CD4-positive, alpha-beta T cell treated with Interleukin-1 beta for 1 hour (primary cell): ENCODE results near the gene TMEFF1.

Experiments
- DNase-seq, 2 donors: peaks; one replicate each; pipeline ENCODE4 v3.0.0-alpha.2; 2020 to 2022

The TMEFF1 gene

DNA sequence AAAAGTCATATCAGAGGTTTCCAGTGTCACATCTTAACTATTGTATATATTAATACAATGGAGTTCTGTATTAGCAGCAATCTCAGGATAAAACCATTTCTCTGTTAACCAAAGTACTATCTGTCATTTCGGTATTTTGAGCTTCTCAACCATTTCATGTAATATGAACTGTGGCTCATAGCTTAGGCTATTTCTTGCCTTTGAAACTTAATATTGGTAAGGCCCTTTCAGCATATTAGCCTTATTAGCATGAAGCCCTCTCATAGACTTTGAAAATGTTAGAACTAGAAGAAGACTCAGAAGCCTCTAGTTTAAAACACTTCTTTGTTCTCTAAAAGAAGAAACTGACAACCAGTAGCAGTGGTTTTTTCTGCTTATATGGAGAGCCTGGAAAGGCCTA lies 105.7 kb downstream of the TMEFF1 start:
- DNase-seq = no peak

DNA sequence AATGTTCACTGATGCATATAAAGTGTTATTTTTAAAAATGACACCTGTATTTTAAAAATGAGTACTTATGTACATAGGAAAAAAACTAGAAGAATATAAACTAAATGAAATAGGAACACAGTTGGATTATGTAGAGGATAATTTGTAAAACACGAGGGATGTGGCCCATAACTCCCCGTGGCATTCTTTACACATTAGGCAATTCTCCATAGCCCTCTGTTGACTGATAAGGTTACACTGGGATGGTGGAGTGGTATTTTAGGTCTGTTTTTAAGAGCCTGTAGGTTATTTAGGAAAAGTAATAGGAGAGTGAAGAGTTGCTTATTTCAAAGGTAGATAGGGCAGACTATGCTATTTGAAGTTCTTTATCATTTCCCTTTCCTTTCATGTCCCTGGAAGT lies 106.7 kb downstream of the TMEFF1 start:
- no peak for DNase-seq

DNA sequence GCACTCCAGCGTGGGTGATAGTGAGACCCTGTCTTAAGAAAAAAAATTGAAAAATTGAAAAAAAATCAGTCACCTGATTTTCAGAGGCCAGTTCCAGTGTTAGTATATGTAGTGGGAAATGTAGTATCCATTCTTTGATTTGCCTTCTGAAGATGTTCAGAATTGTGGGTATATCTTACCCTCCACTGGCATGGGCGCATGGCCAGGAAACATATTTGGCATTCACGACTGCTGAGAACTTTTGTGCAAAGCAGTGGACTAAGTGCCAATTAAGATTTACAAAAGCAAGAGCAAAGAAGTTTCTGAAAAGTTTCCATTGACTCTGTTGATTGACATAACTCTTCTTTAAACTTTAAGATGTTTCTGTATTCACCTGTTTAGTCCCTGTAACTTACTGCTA lies 107.3 kb downstream of the TMEFF1 start:
- no peak for DNase-seq

DNA sequence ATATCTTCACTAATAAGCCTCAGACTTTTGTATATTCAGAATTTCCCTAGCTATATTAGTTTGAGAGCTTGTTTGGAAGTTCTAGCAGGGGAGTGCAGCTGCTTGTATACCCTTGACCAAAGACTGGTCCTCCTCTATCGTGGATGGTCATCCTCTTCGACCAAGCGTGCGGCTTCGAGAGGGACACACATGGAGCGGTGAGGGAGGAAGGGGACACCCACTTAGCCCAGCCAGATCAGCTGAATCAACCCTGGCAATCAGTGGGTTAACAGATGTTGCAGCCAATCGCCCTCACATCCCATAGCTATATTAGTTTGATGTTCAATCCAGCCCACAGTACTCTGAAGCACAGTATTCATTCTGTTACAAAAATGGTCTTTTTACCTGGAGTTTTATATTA lies 108.1 kb downstream of the TMEFF1 start:
- DNase-seq = no peak

DNA sequence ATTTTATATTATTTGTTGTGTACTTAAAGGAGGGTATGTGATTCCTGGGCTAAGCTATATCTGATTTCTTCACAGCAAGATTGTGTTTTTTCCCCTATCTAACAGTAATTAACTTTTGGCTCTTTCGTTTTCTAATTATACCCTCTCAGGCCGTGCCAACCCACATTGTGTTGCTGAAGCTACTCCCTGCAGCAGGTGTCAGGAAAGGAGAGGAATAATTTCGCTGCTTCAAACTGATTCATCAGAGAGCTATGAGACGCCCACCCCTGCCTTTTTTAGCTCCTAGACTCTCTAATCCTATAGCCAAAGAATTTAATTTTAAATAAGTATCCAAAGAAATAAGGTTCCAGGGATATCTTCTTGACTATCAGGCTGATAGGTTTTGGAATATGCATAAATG lies 108.7 kb downstream of the TMEFF1 start:
- no peak for DNase-seq

DNA sequence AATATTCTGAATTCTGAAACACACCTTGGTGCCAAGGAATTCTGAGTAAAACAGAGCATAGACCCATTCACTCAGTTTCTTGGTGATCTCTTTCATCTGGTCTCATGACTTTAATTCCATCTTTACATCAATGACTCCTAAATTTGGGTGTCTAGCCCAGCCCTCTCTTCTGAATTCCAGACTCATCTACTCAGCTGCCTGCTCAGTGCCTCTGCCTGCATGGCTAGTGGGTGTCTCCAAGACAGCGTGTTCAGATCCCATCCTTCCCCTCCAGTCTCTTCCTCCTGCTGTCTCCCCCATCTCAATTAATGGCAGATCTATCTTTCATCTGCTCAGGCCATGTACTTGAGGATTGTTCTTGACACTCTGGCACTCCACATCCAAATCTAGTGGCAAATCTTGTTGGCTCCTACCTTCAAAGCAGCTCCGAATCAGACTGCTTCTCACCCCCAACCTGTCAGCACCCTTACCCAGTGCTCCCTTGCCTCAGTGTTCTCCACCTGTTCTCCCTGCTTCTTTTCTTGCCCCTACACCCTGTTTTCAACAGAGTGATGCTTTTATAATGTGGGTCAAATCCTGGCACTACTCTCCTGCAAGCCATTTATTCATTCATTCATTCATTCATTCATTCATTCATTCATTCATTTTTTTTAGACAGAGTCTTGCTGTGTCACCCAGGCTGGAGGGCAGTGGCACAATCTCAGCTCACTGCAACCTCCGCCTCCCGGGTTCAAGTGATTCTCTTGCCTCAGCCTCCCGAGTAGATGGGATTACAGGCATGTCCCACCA lies 110.3 kb downstream of the TMEFF1 start:
- DNase-seq = no peak

DNA sequence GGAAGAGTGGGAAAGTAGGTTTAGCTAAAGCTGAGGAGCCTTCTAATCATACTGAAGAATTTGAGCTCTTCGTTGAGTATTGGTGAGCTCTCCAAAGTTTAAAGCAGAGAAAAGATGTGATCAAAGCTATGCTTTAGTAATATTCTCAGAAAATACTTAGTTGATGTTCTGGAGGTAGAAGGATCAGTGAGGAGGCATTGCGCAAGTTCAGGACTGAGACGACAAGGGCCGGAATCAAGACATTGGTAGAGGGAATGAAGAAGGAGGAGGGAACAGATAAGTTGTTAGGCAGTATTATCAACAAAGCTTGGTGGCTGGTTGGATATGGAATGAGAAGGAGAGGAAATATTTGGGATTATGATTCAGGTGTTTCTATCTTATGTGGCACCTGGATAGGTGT lies 112.0 kb downstream of the TMEFF1 start:
- DNase-seq = no peak

DNA sequence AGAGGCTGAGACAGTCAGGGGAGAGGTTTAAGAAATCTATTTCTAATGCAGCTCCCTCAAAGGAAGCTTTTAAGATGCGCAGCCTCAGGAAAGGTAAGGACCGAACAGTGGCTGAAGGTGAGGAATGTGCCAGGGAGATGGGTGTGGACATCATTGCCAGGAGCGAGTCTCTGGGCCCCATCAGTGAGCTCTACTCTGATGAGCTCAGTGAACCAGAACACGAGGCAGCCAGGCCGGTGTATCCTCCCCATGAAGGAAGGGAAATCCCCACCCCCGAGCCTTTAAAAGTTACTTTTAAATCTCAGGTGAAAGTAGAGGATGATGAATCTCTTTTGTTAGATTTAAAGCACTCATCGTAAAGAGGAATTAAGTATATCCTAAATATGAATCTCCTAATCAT lies 113.1 kb downstream of the TMEFF1 start:
- no peak for DNase-seq

DNA sequence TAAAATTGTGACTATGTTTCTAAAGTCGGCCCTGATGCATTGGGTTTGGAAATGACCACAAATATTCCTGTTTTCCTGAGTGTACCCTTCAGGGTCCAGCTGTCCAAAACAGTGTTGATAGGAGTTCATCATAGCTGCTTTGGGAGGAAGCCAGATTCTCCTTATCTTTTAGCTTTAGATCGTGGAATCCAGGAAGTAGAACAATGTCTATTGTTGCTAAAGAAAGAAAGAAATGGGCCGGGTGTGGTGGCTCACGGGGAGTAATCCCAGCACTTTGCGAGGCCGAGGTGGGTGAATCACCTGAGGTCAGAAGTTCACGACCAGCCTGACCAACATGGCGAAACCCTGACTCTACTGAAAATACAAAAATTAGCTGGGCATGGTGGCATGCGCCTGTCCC lies 114.4 kb downstream of the TMEFF1 start:
- DNase-seq = no peak

DNA sequence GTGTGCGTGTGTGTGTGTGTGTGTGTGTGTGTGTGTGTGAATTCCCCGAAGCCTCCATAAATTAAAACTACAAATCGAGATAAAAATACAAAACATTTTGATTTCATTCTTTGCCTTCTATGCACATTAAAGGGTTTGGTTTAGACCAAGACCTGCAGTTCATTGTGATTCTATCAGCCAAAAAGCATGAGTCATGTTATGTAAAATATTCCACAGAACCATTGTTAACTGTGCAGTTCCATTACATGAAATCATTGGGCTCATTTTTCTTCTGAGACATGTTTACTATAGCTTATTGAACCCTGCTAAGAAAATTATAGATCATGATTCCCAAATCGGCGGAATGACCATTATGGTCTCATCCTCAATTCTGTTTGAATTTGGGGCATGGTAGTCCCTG lies 116.6 kb downstream of the TMEFF1 start:
- no peak for DNase-seq

DNA sequence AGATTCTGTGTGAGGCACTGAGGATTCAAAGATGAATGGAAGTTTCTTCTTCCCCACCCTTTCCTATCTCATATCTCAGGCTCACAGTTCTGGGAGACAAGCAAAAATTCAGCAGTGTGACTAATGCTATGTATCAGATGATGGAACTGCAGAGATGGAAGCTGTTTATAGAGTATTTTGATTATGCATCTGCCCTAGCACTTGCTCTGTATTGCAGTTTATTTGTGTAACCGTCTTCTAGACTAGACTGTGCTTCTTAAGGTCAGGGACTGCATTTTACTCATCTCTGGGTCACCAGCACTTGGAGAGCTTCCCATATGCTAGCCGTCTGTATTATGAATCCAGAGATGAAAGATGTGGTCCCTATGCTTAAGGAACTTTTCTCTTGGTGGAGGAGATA lies 117.5 kb downstream of the TMEFF1 start:
- DNase-seq = no peak

DNA sequence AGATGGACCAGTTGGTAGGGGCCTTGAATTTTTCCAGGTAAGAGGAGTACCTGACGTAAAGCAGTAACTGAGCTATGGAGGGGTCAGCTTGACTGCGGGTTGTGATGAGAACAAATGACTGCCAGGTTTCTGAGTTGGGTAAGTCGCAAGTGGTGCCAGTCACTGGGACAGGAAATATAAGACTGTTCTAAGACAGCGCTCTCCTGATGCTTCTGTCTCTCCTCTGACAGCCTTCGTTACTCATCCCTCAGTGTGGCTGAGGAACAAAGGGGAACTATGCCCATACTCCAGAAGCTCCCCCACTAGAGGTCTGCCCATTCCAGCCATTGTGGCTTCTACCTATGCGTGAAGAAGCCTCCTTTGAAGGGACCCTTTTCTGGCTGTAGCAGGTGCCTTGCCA lies 118.2 kb downstream of the TMEFF1 start:
- DNase-seq = no peak

DNA sequence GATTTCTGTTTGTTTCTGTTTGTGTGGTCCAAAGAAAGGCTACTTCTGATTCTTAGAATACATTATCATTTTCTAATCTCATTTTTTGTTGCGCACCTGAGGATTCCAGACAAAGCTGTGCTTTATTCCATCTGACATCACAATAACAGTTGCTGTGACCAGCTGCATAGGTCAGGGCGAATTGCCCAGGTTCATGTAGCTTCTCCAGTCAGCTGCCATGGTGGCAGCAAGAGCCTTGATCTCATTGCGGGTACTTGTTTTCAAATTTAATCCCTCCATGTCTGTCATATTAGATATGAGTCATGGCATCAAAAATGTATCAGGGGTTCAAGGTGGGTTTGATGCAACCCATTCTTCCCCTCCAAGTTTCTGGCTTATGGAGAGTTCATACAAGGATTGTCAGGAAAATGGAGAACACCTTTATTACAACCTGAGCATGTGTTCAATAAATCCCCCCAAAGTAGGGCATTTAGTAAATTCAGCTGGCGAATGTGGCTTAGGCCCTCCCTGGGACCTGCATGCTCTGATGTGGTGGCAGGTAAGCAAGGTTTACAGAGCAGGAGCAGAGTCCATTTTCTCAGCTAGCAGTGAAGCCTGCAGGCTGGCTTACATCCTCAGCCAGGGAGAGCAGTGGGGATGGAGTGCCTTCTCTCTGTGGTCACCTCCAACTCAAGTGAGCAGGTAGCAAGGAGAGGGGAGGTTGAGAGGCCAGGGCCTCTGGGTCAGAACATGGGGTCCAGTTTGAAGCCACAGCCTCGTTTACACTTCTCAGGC lies 118.9 kb downstream of the TMEFF1 start:
- DNase-seq = no peak

DNA sequence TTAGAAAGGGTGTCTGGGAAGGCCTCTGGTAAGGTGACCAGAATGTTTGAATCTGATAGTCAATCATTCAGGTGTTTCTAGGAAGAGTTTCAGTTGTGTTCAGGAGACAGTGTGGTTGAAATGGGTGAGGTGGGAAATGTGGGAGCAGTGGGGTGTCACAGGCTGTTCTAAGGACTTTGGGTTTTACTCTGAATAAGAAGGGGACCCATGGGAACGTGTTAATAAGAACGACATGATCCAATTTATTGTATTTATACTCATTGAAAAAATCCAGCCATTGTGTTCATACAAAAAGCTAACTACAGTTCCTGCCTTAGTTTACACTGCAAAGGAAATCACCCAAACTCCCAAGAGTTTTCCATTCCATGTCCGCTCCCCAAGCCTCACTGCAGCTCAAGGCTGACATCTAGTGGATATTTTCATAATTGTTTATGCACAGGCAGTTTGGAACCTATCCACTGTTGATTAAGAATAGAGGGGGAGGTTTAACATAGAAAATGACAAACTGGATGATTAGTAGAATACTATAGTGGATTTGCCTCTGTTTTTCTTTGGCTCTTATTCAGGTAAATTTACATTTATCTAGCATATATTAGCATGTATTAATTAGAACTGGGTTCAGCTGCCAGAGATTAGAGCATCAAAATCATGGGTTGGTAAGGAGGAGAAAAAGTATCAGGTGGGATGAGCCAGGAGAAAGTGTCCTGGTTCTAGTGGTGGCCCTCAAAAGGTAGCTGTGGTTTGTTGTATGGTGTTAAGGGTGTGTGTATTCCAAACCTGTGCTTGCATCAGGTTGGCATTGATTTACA lies 122.6 kb downstream of the TMEFF1 start:
- DNase-seq = peak in 1 of 2 donors; percentile 55

DNA sequence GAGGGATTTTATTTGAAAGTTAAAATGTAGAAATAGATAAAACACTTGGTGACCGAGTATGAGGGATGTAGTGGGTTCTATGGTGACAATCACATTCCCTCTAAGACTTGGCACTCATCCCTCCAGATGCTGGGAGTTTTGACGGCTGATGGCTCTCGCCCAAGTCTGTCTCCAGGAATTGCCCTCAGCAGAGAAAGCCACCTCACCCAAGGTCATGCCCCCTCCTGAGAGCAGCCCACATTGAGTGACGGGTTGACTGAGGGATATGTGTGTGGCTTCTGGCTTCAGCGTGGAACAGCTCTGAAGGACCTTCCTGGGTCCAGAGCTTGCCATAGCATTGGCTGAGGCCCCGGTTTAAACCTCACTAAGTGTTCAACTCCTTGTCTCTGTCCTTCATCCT lies 124.3 kb downstream of the TMEFF1 start:
- DNase-seq = no peak

DNA sequence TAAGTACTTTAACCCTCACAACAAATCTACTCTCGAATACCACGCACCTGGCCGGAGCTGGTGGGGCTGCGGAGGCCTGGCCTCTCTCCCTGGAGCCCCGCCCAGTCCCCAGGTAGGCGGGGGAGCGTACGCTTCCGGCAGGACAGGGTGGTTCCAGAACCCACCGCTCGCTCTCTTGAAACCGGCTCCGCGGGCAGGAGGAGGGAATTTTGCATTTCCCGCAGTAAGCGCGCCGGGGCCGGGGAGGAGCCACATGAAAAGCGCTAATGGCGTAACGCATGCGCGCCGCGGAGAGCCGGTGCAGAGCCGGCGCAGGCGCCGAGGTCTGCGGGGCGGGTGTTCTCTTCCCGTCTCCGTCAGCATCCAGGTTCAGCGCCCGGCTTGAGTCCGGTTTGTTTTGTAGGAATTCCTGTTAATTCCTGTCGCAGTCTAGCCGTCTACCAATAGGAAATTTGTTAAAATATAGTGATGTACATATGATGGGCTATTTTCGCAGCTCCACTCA lies 125.7 kb downstream of the TMEFF1 start:
- DNase-seq = peak; percentile 80 to 84

DNA sequence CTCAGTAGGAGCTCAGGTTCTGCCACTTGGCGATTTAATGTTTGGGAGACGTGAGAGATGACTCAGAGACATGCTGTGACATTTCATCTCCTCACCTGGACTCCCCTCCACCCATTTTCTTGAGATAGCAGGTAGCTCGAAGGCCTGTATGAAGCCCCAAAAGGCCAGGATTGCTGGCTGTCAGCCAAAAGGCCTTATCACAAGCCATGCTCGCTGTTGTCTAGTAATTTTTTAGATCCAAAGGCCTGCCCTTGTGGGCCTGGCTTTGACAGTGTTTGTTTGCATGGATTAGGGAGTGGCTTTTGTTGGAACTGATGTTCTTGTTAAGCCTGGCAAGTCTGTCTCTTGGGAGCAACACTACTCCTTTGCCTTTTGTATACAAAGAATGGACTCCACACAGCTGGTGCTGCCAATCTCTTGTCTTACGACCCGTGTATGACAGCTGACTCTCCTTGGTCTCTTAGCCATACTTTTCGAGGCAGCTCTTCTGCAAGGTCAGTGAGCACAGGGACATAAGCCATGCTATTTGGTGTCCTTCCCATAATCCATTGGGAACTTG lies 127.7 kb downstream of the TMEFF1 start:
- no peak for DNase-seq

DNA sequence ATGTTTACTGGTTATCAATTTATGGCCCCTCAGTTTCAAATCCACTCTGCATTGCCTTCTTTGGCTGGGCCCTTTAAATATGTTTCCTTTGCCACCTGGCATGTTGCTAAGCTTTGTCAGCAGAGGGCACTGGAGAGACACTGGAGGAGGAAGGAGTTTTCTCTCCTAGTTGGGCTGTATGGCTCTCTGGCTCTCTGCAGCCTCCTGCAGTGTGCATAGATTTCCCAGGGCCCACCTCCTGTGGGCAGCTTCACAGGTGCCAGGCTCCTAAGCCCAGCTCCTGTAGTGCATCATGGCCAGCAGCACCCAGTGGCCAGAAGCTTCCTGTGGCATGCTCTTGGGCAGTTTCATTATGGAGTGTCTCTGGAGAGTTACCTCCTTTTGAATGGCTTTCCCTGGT lies 128.3 kb downstream of the TMEFF1 start:
- DNase-seq = peak; percentile 22 to 41

DNA sequence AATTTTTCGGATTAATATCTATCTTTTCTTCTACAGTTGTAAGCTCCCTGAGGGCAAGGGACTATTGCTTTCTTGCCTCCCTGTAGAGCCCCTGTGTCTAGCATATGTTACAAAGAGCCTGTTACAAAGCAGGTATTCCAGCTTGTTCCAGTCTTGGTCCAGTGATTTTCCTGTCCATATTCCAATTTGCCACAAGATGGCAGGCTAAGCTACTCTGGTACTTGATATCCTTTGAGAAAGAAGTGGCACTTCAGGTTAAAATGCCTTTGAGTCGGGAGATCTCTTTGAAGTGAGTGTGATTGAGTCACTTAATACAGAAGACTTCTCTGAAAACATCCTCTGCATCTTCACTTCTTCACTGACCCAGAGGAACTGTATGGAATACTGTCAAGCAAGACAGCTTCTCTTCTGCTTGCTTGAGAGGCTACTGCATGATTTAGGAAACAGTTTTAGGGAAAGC lies 129.4 kb downstream of the TMEFF1 start:
- no peak for DNase-seq

DNA sequence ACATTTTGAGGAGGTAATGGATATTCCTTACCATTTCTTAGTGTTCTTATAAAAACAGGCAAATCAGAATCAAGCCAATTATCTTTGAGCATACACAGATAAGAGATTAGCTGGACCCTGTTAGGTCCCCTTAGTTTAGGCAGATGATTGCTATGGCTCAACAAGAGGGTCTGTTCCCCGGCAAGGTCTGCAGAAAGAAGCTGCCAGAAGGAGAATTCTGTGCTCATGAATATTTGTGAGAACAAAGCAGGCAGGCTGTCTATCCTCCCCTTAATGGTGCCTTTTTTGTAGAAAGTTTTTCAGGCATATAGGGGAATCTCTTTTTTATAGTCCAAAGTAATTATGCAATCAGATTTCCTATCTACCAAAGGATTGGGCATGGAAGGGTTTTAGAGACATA lies 132.5 kb downstream of the TMEFF1 start:
- no peak for DNase-seq

DNA sequence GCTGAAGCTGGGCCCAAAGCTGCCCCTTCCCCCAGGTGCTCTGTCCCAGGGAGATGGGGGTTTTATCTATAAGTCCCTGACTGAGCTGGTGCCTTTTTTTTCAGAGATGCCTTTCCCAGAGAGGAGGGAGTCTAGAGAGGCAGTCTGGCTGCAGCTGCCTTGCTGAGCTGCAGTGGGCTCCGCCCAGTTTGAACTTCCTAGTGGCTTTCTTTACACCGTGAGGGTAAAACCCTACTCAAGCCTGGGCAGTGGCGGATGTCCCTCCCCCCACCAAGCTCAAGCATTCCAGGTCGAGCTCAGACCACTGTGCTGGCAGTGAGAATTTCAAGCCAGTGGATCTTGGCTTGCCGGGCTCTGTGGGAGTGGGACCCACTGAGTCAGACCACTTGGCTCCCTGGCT lies 146.2 kb downstream of the TMEFF1 start:
- no peak for DNase-seq

DNA sequence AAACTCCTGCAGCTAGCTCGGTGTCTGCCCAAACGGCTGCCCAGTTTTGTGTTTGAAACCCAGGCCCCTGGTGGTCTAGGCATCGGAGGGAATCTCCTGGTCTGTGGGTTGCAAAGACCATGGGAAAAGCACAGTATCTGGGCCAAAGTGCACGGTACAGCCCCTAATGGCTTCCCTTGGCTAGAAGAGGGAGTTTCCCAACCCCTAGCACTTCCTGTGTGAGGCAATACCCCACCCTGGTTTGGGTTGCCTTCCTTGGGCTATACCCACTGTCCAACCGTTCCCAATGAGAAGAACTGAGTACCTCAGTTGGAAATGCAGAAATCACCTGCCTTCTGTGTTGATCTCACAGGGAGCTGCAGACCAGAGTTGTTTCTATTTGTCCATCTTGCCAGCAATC lies 146.7 kb downstream of the TMEFF1 start:
- DNase-seq = no peak

DNA sequence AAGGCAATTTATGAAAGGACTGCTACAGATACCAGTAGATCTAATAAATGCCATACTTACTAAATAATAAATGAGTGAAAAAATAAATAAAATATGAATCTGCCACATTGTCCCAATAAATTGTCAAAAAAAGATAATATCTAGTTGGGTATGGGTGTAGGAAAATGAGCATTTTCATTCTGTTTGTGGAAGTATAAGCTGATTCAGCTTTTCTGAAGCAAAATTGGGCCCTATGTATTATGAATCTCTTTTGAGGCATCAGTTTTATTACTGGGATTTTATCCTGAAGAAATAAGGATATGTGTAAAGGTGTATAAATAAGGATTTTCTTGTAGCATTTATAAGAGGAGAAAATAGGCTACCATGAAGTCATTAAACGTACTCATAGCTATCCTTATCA lies 151.0 kb downstream of the TMEFF1 start:
- no peak for DNase-seq
